ENCODE results near the gene ENTREP1. TPM values are rescaled to one million over a fixed set of nuclear protein-coding genes. Genes with fewer than 3 reads are reported as not detected.
"Not testable (repeated sequence)": the region's sequence is repeated elsewhere in the genome, so short reads cannot be mapped to it uniquely, and the experiment has no call there.

ENTREP1 gene
- total and polyA plus RNA-seq, 2 of the 4 experiments (the other 2 are of a cell fraction): not detected

DNA sequence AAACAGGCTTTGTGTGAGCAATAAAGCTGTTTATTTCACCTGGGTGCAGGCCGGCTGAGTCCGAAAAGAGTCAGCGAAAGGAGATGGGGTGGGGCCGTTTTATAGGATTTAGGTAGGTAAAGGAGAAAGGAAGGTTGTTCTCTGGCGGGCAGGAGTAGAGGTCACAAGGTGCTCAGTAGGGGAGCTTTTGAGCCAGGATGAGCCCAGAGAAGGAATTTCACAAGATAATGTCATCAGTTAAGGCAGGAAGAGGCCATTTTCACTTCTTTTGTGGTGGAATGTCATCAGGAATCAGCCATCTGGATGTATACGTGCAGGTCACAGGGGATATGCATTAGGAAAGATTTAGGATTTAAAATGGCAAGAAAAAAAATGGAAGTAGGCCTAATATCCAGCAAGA lies 84.9 kb downstream of the ENTREP1 start:
- H4K5ac ChIP-seq (ENCODE audit: low read depth, low read length); H3K4me1 ChIP-seq (ENCODE audit: control insufficient read depth, insufficient read depth, low read length); H2AK9ac ChIP-seq (replicated peaks; ENCODE audit: low read depth, low read length, poor library complexity); dilution Hi-C loops (cut with HindIII; ENCODE audit: low sequenced_read_pairs, unreplicated experiment); DNase-seq; H4K91ac ChIP-seq (ENCODE audit: insufficient read depth, low read depth, low read length); intact Hi-C loops (cut with micrococcal nuclease); H2BK15ac ChIP-seq (ENCODE audit: low read depth, low read length); H3K18ac ChIP-seq (ENCODE audit: low read depth, low read length); H3K27ac ChIP-seq (ENCODE audit: insufficient read depth, low read length); H4K8ac ChIP-seq (ENCODE audit: low read depth in 2 of 2, low read length in 2 of 2); POLR2A ChIA-PET (ENCODE audit: unreplicated experiment); H2BK20ac ChIP-seq (ENCODE audit: low read depth, low read length); H3K9ac ChIP-seq (ENCODE audit: low read depth, low read length); H3K27me3 ChIP-seq (ENCODE audit: control insufficient read depth, insufficient read depth, low read length); BruUV-seq (replicated peaks); ATAC-seq (ENCODE audit: low read depth); H3K36me3 ChIP-seq (ENCODE audit: control insufficient read depth, insufficient read depth, low read length); H3K9me1 ChIP-seq (ENCODE audit: insufficient read depth, low read length); H3K79me1 ChIP-seq (ENCODE audit: low read depth in 1 of 2, low read length in 2 of 2); CTCF ChIA-PET; H2AFZ ChIP-seq (replicated peaks; ENCODE audit: low read length, poor library complexity); H2BK5ac ChIP-seq (ENCODE audit: low read depth, low read length, poor library complexity, severe bottlenecking); H2AK5ac ChIP-seq (ENCODE audit: low read depth, low read length); H3K14ac ChIP-seq (replicated peaks; ENCODE audit: low read depth, low read length); H3K4me3 ChIP-seq (ENCODE audit: insufficient read depth, low read depth, low read length); H3K9me3 ChIP-seq (ENCODE audit: control insufficient read depth, insufficient read depth, low read length); H2BK120ac ChIP-seq (ENCODE audit: low read depth, low read length); H3K56ac ChIP-seq (ENCODE audit: extremely low read depth, insufficient read depth, low read length); H4K20me1 ChIP-seq (ENCODE audit: insufficient read depth, low read length); H3K4me2 ChIP-seq (ENCODE audit: low read depth, low read length); H3K4ac ChIP-seq (ENCODE audit: low read depth, low read length); H3K23ac ChIP-seq (ENCODE audit: low read depth, low read length): not testable (repeated sequence)
- 67% methylated on average over 1 of the region's 6 CpGs; no CpG with 5 or more reads in 1 of the 2 experiments for WGBS, 2 experiments (ENCODE audit: extremely low coverage in 2 of 2, insufficient read length in 1 of 2)
- in situ Hi-C loops (cut with MboI; ENCODE audit: low sequenced_read_pairs): loop anchor here (25.0 kb wide), 1 partner anchor 702 kb away; no protein-coding TSS in a partner anchor

Data from IMR-90 (cell line).